Osteoblast (primary cell): ENCODE results near the gene ZNF385C. TPM values are rescaled to one million over a fixed set of nuclear protein-coding genes. Genes with fewer than 3 reads are reported as not detected.

Source experiments
- DNase-seq: peaks from one replicate; pipeline ENCODE4 v3.0.0; 2011; ENCODE audit warnings: low spot score, mixed read lengths; ENCODE audit not compliant: insufficient read length; ENCODE audit errors: missing footprints
- H2AFZ ChIP-seq: 2 replicates; pipeline ENCODE4 v1.6.0; 2011; ENCODE audit warnings: mild to moderate bottlenecking, low read length
- H3K27ac ChIP-seq: 2 replicates; pipeline ENCODE4 v1.5.1; 2011; ENCODE audit warnings: mild to moderate bottlenecking, low read depth, low read length, moderate library complexity
- H3K27me3 ChIP-seq: 2 replicates; pipeline ENCODE4 v1.6.0; 2012; ENCODE audit warnings: mild to moderate bottlenecking, control low read depth, inconsistent platforms, low read length, moderate library complexity; ENCODE audit not compliant: insufficient read depth
- H3K36me3 ChIP-seq: 2 replicates; pipeline ENCODE4 v1.5.1; 2011; ENCODE audit warnings: mild to moderate bottlenecking, low read length, control low read depth, moderate library complexity; ENCODE audit not compliant: insufficient read depth
- H3K4me1 ChIP-seq: 2 replicates; pipeline ENCODE4 v1.5.1; 2011; ENCODE audit warnings: mild to moderate bottlenecking, low read length, control low read depth, moderate library complexity; ENCODE audit not compliant: insufficient read depth
- H3K4me2 ChIP-seq: 2 replicates; pipeline ENCODE4 v1.6.0; 2011; ENCODE audit warnings: mild to moderate bottlenecking, low read length; ENCODE audit not compliant: insufficient read depth
- H3K4me3 ChIP-seq: fragments of 200-600 bp; sonication (generic); 3 replicates; pipeline ENCODE4 v1.5.1; 2012; ENCODE audit warnings: mild to moderate bottlenecking, low read length, inconsistent platforms; ENCODE audit not compliant: insufficient read depth
- H3K79me2 ChIP-seq: 2 replicates; pipeline ENCODE4 v1.6.0; 2012; ENCODE audit warnings: mild to moderate bottlenecking, low read length, control low read depth, inconsistent platforms; ENCODE audit not compliant: insufficient read depth
- H3K9me3 ChIP-seq: 2 replicates; pipeline ENCODE4 v1.5.1; 2011; ENCODE audit warnings: low read depth, low read length, control low read depth
- H4K20me1 ChIP-seq: 2 replicates; pipeline ENCODE4 v1.6.0; 2012; ENCODE audit warnings: mild to moderate bottlenecking, low read length, control low read depth; ENCODE audit not compliant: insufficient read depth
- CTCF ChIP-seq: IDR thresholded peaks from 2 replicates; pipeline ENCODE4 v1.5.1; 2011; ENCODE audit warnings: mild to moderate bottlenecking, low read depth, low read length, moderate library complexity; ENCODE audit errors: extremely low read depth
- total RNA-seq: library from RNA; depleted of rRNA; stranded (reverse); fragments of >200 nt; gene quantifications from 2 replicates; pipeline ENCODE4 v1.2.3, GENCODE V29; 2012

Gene ZNF385C
- total RNA-seq, 1 donor: not detected

GRCh38 chr17:42096360-42097111 lies 1.7 kb downstream of the ZNF385C start:
- H4K20me1 ChIP-seq: no peaks in the 10 kb centered on the region
- no peak overlapping the region for H3K27ac ChIP-seq
- peaks cover 30% of the 10 kb centered on the region for H3K27me3 ChIP-seq
- H3K4me3 ChIP-seq: no peak overlapping the region
- no peak for TF ChIP-seq CTCF
- H2AFZ ChIP-seq: no peak overlapping the region
- H3K9me3 ChIP-seq: no peaks in the 10 kb centered on the region
- no peak overlapping the region for H3K4me2 ChIP-seq
- no peaks in the 10 kb centered on the region for H3K4me1 ChIP-seq
- H3K36me3 ChIP-seq: no peaks in the 10 kb centered on the region
- DNase-seq: no peak
- H3K79me2 ChIP-seq: no peaks in the 10 kb centered on the region

GRCh38 chr17:42094375-42095069 lies 3.8 kb downstream of the ZNF385C start:
- H4K20me1 ChIP-seq: no peaks in the 10 kb centered on the region
- no peak overlapping the region for H2AFZ ChIP-seq
- H3K4me3 ChIP-seq: no peak overlapping the region
- no peaks in the 10 kb centered on the region for H3K36me3 ChIP-seq
- H3K27ac ChIP-seq: no peak overlapping the region
- no peak for TF ChIP-seq CTCF
- no peak overlapping the region for H3K4me2 ChIP-seq
- no peak for DNase-seq
- H3K79me2 ChIP-seq: no peaks in the 10 kb centered on the region
- H3K9me3 ChIP-seq: no peaks in the 10 kb centered on the region
- H3K27me3 ChIP-seq: peaks cover 40% of the 10 kb centered on the region
- H3K4me1 ChIP-seq: no peaks in the 10 kb centered on the region

- H3K27me3 ChIP-seq: peaks cover 53% of the 10 kb centered on the region
Measured at GRCh38 chr17:42092939-42093338, 5.3 kb downstream of the ZNF385C start.

More at GRCh38 chr17:42092939-42093338, 5.3 kb downstream of the ZNF385C start:
- TF ChIP-seq CTCF: no peak
- no peak for DNase-seq
- Histone ChIP-seq H2AFZ (no peak overlapping the region), H3K4me1 (no peaks in the 10 kb centered on the region), H3K4me2 (no peak overlapping the region), H3K79me2 (no peaks in the 10 kb centered on the region), H3K27ac (no peak overlapping the region), H3K9me3 (no peaks in the 10 kb centered on the region), H3K4me3 (no peak overlapping the region), H3K36me3 (no peaks in the 10 kb centered on the region), H4K20me1 (no peaks in the 10 kb centered on the region)
